ENCODE data around the gene C4orf33.

DNA sequence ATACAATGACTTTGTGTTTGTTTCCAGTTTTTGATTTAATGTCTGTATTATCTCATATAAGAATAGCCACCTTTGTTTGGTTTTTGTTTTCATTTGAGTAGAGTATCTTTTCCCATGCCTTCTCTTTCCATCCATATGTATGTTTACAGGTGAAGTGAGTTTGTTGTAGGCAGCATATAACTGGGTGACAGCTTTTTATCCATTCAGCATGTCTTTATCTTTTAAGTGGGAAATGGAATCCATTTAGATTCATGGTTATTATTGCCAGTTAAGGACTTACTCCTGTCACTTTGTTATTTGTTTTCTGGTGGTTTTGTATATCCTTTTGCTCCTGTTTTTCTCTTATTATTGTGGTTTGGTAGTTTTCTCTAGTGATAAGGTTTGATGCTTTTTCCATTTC lies 36.9 kb upstream of the C4orf33 start:
- TF ChIP-seq FOXP1 (CRISPR knock-in tag; IDR thresholded peaks at IDR 0.05), result no peak
- no peak for TF ChIP-seq PATZ1 (CRISPR knock-in tag; IDR thresholded peaks at IDR 0.05; ENCODE audit: borderline replicate concordance)
- TF ChIP-seq SMC3 (conservative IDR thresholded peaks at IDR 0.05; ENCODE audit: insufficient read depth, low read depth, low read length), result no peak
- no peak for TF ChIP-seq NR1H2 (CRISPR knock-in tag; IDR thresholded peaks at IDR 0.05)
- no peak for TF ChIP-seq POLR2AphosphoS5 (IDR thresholded peaks at IDR 0.05; ENCODE audit: control insufficient read depth, insufficient read depth, low read depth, low read length)
- no peak for TF ChIP-seq MXI1 (IDR thresholded peaks at IDR 0.05; ENCODE audit: low read depth, low read length)
- TF ChIP-seq ATF3 (IDR thresholded peaks at IDR 0.05), result no peak
- TF ChIP-seq ATF3 (CRISPR knock-in tag; conservative IDR thresholded peaks at IDR 0.05), result no peak
- TF ChIP-seq, protein P1, sequence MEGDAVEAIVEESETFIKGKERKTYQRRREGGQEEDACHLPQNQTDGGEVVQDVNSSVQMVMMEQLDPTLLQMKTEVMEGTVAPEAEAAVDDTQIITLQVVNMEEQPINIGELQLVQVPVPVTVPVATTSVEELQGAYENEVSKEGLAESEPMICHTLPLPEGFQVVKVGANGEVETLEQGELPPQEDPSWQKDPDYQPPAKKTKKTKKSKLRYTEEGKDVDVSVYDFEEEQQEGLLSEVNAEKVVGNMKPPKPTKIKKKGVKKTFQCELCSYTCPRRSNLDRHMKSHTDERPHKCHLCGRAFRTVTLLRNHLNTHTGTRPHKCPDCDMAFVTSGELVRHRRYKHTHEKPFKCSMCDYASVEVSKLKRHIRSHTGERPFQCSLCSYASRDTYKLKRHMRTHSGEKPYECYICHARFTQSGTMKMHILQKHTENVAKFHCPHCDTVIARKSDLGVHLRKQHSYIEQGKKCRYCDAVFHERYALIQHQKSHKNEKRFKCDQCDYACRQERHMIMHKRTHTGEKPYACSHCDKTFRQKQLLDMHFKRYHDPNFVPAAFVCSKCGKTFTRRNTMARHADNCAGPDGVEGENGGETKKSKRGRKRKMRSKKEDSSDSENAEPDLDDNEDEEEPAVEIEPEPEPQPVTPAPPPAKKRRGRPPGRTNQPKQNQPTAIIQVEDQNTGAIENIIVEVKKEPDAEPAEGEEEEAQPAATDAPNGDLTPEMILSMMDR (IDR thresholded peaks at IDR 0.05 in 2 of 3, conservative IDR thresholded peaks at IDR 0.05 in 1 of 3; ENCODE audit: insufficient read depth in 2 of 3, low read depth in 1 of 3, low read length in 3 of 3), result no peak
- no peak for TF ChIP-seq SRSF1 (IDR thresholded peaks at IDR 0.05; ENCODE audit: low read depth, low read length)
- TF ChIP-seq ZBTB43 (CRISPR knock-in tag; IDR thresholded peaks at IDR 0.05), result no peak
- TF ChIP-seq ZHX1 (conservative IDR thresholded peaks at IDR 0.05; ENCODE audit: low read length), result no peak
- no peak for TF ChIP-seq RBM22 (IDR thresholded peaks at IDR 0.05; ENCODE audit: low read depth, low read length, poor library complexity, severe bottlenecking)
- no peak for TF ChIP-seq NFXL1 (CRISPR knock-in tag; IDR thresholded peaks at IDR 0.05)

Data from K562 (cell line).